Measurements from ENCODE around the gene VAC14.

VAC14 gene

GRCh38 chr16:70752426-70752825 is 48.5 kb downstream of the VAC14 start:
- no peak for TF ChIP-seq CTCF (IDR thresholded peaks at IDR 0.05)
- TF ChIP-seq ZFX (IDR thresholded peaks at IDR 0.05; ENCODE audit: borderline replicate concordance) = no peak
- H3K27ac ChIP-seq = no peak overlapping the region

- H3K27ac ChIP-seq = no peak overlapping the region
- TF ChIP-seq CTCF (IDR thresholded peaks at IDR 0.05) (no peak), ZFX (IDR thresholded peaks at IDR 0.05; ENCODE audit: borderline replicate concordance) (no peak)
Observed at GRCh38 chr16:70751593-70751992, 49.4 kb downstream of the VAC14 start.

- H3K27ac ChIP-seq = no peak overlapping the region
- TF ChIP-seq CTCF (IDR thresholded peaks at IDR 0.05) (no peak), ZFX (IDR thresholded peaks at IDR 0.05; ENCODE audit: borderline replicate concordance) (no peak)
Observed at GRCh38 chr16:70750893-70751467, 50.0 kb downstream of the VAC14 start.

GRCh38 chr16:70749681-70750601 is 51.0 kb downstream of the VAC14 start:
- H3K27ac ChIP-seq = no peak overlapping the region
- TF ChIP-seq CTCF (IDR thresholded peaks at IDR 0.05) (no peak), ZFX (IDR thresholded peaks at IDR 0.05; ENCODE audit: borderline replicate concordance) (no peak)

- no peak for TF ChIP-seq CTCF (IDR thresholded peaks at IDR 0.05)
- no peak for TF ChIP-seq ZFX (IDR thresholded peaks at IDR 0.05; ENCODE audit: borderline replicate concordance)
- no peak overlapping the region for H3K27ac ChIP-seq
Observed at GRCh38 chr16:70749006-70749678, 51.8 kb downstream of the VAC14 start.

GRCh38 chr16:70747703-70748631 is 53.0 kb downstream of the VAC14 start:
- TF ChIP-seq CTCF (IDR thresholded peaks at IDR 0.05) (no peak), ZFX (IDR thresholded peaks at IDR 0.05; ENCODE audit: borderline replicate concordance) (no peak)
- no peak overlapping the region for H3K27ac ChIP-seq
